KMS-11 (cell line): Measurements from ENCODE around the gene KCNAB1.

Experiments
- H2AFZ ChIP-seq: fragments of 200-600 bp; sonication (generic); 2 replicates; pipeline ENCODE4 v1.6.1; 2016; ENCODE audit warnings: antibody characterized with exemption, mixed run types, low read depth
- H3K27ac ChIP-seq: fragments of 200-600 bp; sonication (generic); 2 replicates; pipeline ENCODE4 v1.6.1; 2016; ENCODE audit warnings: mild to moderate bottlenecking, mixed run types
- H3K27me3 ChIP-seq: fragments of 200-600 bp; sonication (generic); 2 replicates; pipeline ENCODE4 v1.6.1; 2017; ENCODE audit warnings: mild to moderate bottlenecking, low read depth, mixed run types, moderate library complexity; ENCODE audit not compliant: insufficient read depth
- H3K36me3 ChIP-seq: fragments of 200-600 bp; sonication (generic); 2 replicates; pipeline ENCODE4 v1.6.1; 2017; ENCODE audit warnings: mild to moderate bottlenecking, mixed run types; ENCODE audit not compliant: insufficient read depth
- H3K4me1 ChIP-seq: fragments of 200-600 bp; sonication (generic); 2 replicates; pipeline ENCODE4 v1.6.1; 2016; ENCODE audit warnings: mild to moderate bottlenecking, low read depth, mixed run types; ENCODE audit not compliant: poor library complexity, severe bottlenecking
- H3K4me2 ChIP-seq: fragments of 200-600 bp; sonication (generic); 2 replicates; pipeline ENCODE4 v1.7.0; 2016; ENCODE audit warnings: mild to moderate bottlenecking, mixed run types
- H3K4me3 ChIP-seq: fragments of 200-600 bp; sonication (generic); IDR thresholded peaks from 2 replicates; pipeline ENCODE4 v1.6.1; 2017; ENCODE audit warnings: low read depth, low read length, mixed read lengths; ENCODE audit not compliant: insufficient read depth
- H3K79me2 ChIP-seq: fragments of 200-600 bp; sonication (generic); 2 replicates; pipeline ENCODE4 v1.6.1; 2016; ENCODE audit warnings: low read depth, mixed run types; ENCODE audit not compliant: insufficient read depth
- H3K9ac ChIP-seq: fragments of 200-600 bp; sonication (generic); 2 replicates; pipeline ENCODE4 v1.6.1; 2016; ENCODE audit warnings: mild to moderate bottlenecking, mixed run types
- H4K20me1 ChIP-seq: fragments of 200-600 bp; sonication (generic); 2 replicates; pipeline ENCODE4 v1.6.1; 2016; ENCODE audit warnings: mild to moderate bottlenecking, mixed run types; ENCODE audit not compliant: insufficient read depth
- CTCF ChIP-seq: fragments of 200-600 bp; sonication (generic); conservative IDR thresholded peaks from 2 replicates; pipeline ENCODE4 v1.6.1; 2017; ENCODE audit warnings: low read depth, mild to moderate bottlenecking, antibody characterized with exemption, low read length, moderate library complexity, mixed read lengths

KCNAB1 gene

GRCh38 chr3:156353563-156353962, 233.2 kb downstream of the KCNAB1 start:
- H3K4me3 ChIP-seq = no peak overlapping the region
- no peaks in the 10 kb centered on the region for H3K79me2 ChIP-seq

GRCh38 chr3:156356537-156357363, 236.4 kb downstream of the KCNAB1 start:
- H3K4me2 ChIP-seq = no peak overlapping the region
- no peak overlapping the region for H3K4me3 ChIP-seq
- no peak overlapping the region for H2AFZ ChIP-seq
- H3K27ac ChIP-seq = no peak overlapping the region
- H4K20me1 ChIP-seq = no peaks in the 10 kb centered on the region
- H3K79me2 ChIP-seq = no peaks in the 10 kb centered on the region
- no peak for TF ChIP-seq CTCF
- no peak overlapping the region for H3K9ac ChIP-seq
- H3K4me1 ChIP-seq = no peaks in the 10 kb centered on the region
- H3K27me3 ChIP-seq = no peaks in the 10 kb centered on the region
- H3K36me3 ChIP-seq = no peaks in the 10 kb centered on the region

More at GRCh38 chr3:156353563-156353962, 233.2 kb downstream of the KCNAB1 start:
- Histone ChIP-seq H3K9ac (no peak overlapping the region), H3K27ac (no peak overlapping the region), H3K36me3 (no peaks in the 10 kb centered on the region), H2AFZ (no peak overlapping the region), H3K27me3 (no peaks in the 10 kb centered on the region), H3K4me1 (no peaks in the 10 kb centered on the region), H4K20me1 (no peaks in the 10 kb centered on the region), H3K4me2 (no peak overlapping the region)
- no peak for TF ChIP-seq CTCF

- Histone ChIP-seq H3K4me3 (no peak overlapping the region), H3K27me3 (no peaks in the 10 kb centered on the region), H2AFZ (no peak overlapping the region), H3K4me1 (no peaks in the 10 kb centered on the region), H3K36me3 (no peaks in the 10 kb centered on the region), H3K9ac (no peak overlapping the region), H4K20me1 (no peaks in the 10 kb centered on the region), H3K79me2 (no peaks in the 10 kb centered on the region), H3K27ac (no peak overlapping the region), H3K4me2 (no peak overlapping the region)
- TF ChIP-seq CTCF = no peak
These were observed 237.9 kb downstream of the KCNAB1 start for GRCh38 chr3:156358232-156358631.

GRCh38 chr3:156359368-156359767, 239.0 kb downstream of the KCNAB1 start:
- TF ChIP-seq CTCF = no peak

More at GRCh38 chr3:156359368-156359767, 239.0 kb downstream of the KCNAB1 start:
- H3K4me3 ChIP-seq = no peak overlapping the region
- H3K27me3 ChIP-seq = no peaks in the 10 kb centered on the region
- no peaks in the 10 kb centered on the region for H3K36me3 ChIP-seq
- H3K9ac ChIP-seq = no peak overlapping the region
- no peaks in the 10 kb centered on the region for H4K20me1 ChIP-seq
- no peak overlapping the region for H3K4me2 ChIP-seq
- H2AFZ ChIP-seq = no peak overlapping the region
- no peaks in the 10 kb centered on the region for H3K79me2 ChIP-seq
- no peaks in the 10 kb centered on the region for H3K4me1 ChIP-seq
- H3K27ac ChIP-seq = no peak overlapping the region
